GM18861 (cell line): ENCODE results near the gene OR5I1.
A peak's percentile ranks its signal among the peaks of the same experiment; 100 is the strongest.
"Not testable (repeated sequence)": the region's sequence is repeated elsewhere in the genome, so short reads cannot be mapped to it uniquely, and the experiment has no call there.

Experiments
- ATAC-seq: cut with Tn5 transposase; IDR thresholded peaks from one replicate; pipeline ENCODE4 v1.9.1; 2021; ENCODE audit not compliant: unreplicated experiment

OR5I1 gene

GRCh38 chr11:55936300-55936699, at the start of gene OR5I1:
OR5I1 (minus strand) TSS chr11:55936400; CDS start chr11:55936400, 0 bp downstream.
- no peak for ATAC-seq

DNA sequence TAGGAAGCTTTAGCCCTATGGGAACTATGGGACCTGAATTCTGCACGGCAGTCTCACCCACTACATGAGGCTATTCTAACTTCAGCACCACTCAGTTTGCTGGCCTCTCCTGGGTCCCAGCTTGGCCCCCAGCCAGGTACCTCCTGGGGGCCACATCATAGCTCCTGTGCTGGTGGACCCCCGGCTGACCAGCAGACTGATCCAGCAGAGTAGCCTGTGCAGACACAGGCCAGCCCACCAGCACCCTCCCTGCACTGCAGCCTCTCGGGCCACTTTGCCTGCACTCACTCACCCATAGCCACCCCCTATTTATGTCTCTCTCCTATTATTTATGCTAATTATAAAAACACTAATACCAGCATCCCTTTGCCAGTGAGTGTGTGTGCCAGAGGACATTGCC, 34.7 kb upstream of the OR5I1 start:
- no peak for ATAC-seq

GRCh38 chr11:55969845-55970244, 33.6 kb upstream of the OR5I1 start, which contains the start of gene OR10AG1:
OR10AG1 (minus strand) TSS chr11:55969945; CDS start chr11:55969907, 38 bp downstream.
- ATAC-seq, result no peak

DNA sequence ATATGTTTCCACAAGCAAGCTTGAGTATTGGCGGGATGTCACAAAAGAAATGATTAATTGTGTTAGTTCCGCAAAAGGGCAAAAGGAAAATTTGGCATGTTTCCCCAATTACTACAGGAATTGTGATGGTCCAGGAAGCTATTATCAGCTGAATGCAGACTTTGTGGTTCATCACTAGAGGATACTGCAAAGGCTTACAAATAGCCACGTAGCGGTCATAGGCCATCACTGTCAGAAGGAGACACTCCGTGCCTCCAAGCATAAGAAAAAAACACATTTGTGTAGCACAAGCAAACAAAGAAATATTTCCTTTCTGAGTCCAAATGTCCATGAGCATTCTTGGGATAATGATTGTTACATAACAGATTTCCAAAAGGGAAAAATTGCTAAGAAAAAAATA, 31.7 kb upstream of the OR5I1 start:
- no peak for ATAC-seq

GRCh38 chr11:55966391-55966790, 30.2 kb upstream of the OR5I1 start:
- ATAC-seq, result no peak

GRCh38 chr11:55956521-55956920, 20.3 kb upstream of the OR5I1 start:
- no peak for ATAC-seq

- ATAC-seq, result no peak
These were observed 13.1 kb upstream of the OR5I1 start for GRCh38 chr11:55949330-55949729.

DNA sequence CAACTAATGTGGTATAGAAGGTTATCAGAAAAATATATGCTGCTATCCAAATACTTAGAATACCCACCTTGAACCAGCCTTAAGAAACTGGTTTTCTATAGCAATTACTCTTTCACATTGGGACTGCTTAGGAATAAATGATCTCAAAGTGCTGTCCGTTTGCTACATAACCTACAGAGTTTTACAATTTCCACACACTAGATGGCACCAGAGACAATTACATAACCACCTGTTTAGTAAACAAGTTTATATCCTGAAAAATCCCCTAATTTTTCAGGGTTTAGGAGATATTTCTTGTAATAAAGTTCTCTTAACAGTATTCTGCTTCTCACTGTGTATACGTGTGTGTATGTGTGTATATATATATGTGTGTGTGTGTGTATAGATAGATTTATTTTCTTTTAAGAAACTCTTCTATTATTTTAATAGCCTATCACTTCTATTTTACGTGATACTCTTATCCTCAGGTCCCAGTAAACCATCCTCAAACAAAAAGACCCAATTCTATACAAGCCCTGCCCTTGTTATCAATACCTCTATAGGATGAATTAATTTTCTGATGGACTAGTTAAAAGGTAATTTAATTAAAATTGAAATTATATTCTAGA, 6.7 kb upstream of the OR5I1 start:
- peak; percentile 62 for ATAC-seq

DNA sequence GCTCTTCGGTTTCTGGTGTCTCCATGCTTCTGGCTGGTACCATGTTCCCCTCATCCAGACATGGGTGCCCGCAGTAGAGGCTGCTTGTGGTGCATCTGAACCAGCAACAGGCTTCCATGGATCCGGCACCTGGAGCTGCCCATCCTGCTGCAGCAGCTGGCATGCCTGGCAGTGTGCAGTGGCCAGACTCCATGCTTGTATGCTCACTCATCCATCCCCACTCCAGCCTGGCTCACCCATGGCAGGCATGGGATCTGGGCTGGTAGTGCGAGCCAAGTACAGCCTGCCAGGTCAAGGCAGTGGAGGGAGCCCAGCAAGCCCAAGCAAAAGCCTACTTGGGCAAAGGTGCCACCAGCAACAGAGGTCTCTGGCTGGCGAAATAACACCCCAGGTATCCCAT, 15.7 kb downstream of the OR5I1 start:
- no peak for ATAC-seq

DNA sequence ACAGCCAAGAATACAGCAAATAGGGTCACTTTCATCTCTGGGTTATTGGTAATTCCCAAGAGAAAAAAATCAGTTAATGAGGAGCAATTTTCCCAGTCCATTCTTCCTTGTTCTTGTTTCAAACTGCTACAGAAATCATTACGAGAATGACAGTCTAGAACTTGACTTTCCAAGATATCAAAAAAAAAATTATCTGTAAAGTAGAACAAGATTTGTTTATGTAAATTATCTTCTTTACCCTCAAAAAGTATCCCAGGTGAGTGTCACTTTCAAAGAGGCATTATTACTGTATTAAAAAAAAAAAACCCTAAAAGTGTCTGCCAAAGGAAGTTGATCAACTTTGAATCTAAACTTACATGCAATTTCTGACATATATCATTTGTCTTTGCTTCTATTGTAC, 21.7 kb downstream of the OR5I1 start, which contains the start of gene OR5W2:
OR5W2 (minus strand) TSS at position 101 of the 400 bp plus-strand sequence; CDS start at position 101, 0 bp downstream.
- ATAC-seq, result no peak

DNA sequence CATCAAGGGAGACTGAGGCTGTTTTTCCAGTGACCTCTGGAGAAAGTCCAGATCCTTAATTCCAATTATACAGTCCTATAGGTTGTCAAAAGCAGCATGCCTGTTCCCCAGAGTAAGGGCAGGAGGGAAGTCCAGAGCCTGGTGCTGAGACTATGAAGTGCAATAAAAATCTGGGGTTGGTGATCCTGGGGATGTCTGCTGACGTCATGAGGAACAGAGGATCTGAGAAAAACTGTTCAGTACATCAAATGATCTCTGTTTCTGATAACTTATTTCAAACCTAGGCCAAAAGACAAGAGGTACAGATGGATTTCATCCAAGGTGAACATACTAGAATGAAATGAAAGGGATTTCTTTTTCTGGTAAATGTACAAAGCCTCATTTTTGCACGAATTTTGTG, 33.9 kb downstream of the OR5I1 start:
- no peak for ATAC-seq

DNA sequence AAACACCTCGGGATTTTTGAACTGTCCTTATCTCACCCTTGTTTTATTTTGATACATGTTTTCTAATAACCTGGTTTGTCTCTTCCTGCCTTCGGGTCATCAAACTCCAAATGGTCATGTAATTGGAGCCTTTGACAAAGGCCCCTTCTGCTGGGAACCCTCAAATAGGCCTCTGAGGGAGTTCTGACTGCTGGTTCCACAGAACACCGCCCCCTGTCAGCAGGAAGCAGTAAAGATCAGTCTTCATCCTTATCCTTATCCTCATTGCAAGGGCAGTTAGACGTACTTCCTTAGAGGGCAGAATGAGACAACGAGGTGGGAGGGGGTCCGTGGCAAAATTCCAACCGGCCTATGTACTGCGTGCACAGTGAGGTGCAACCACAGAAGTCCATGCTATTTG, 41.0 kb downstream of the OR5I1 start:
- no peak for ATAC-seq

DNA sequence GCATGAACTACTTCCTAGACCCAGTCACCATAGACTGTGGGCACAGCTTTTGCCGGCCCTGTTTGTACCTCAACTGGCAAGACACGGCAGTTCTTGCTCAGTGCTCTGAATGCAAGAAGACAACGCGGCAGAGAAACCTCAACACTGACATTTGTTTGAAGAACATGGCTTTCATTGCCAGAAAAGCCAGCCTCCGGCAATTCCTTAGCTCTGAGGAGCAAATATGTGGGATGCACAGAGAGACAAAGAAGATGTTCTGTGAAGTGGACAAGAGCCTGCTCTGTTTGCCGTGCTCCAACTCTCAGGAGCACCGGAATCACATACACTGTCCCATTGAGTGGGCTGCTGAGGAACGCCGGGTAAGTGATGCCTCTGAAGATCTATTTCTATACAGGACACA, 50.7 kb downstream of the OR5I1 start:
- ATAC-seq, result not testable (repeated sequence)
